ENCODE results near the gene ZNF488. TPM values are rescaled to one million over a fixed set of nuclear protein-coding genes. Genes with fewer than 3 reads are reported as not detected.
"Not testable (repeated sequence)": the region's sequence is repeated elsewhere in the genome, so short reads cannot be mapped to it uniquely, and the experiment has no call there.

ZNF488 gene
- total RNA-seq, 1 experiment from 2014 or later, result 0.11 TPM

DNA sequence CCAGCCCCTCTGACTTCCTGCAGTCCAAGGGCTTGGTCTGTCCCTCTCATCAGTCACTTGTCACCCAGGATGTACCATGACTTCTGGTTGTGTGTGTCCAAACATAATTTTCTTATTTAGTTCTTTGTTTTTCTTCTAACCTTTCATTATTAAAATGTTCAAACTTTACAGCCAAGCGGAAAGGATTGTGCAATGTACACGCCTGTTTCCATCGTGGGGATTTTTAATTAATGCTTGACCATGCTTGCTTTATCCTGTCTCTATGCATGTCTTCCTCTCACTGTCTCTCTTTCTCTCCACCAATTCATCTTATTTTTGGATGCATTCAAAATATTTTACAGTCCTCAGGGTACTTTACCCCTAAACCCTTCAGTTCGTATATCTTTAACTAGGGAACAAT lies 26.2 kb upstream of the ZNF488 start:
- DNase-seq (ENCODE audit: low read depth), result no peak

DNA sequence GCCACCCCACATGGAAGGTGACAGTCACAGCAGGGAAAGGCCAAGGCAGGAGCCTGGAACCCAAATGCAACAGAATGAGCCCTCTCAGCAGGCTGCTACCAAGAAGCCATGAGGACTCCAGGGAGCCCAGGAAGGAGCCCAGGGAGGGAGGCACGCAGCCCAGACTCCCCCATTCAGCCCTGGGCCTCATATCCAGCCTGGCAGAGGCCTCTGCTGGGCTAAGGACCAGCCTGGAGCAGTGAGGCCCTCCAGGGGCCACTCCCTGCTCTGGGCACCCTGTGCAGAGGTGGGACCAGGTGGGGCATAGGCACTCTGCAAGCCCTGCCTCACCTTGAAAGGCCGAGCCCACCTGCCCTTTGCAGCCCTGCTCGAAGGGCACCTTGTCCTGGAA lies 25.8 kb upstream of the ZNF488 start:
- DNase-seq (ENCODE audit: low read depth), result no peak

DNA sequence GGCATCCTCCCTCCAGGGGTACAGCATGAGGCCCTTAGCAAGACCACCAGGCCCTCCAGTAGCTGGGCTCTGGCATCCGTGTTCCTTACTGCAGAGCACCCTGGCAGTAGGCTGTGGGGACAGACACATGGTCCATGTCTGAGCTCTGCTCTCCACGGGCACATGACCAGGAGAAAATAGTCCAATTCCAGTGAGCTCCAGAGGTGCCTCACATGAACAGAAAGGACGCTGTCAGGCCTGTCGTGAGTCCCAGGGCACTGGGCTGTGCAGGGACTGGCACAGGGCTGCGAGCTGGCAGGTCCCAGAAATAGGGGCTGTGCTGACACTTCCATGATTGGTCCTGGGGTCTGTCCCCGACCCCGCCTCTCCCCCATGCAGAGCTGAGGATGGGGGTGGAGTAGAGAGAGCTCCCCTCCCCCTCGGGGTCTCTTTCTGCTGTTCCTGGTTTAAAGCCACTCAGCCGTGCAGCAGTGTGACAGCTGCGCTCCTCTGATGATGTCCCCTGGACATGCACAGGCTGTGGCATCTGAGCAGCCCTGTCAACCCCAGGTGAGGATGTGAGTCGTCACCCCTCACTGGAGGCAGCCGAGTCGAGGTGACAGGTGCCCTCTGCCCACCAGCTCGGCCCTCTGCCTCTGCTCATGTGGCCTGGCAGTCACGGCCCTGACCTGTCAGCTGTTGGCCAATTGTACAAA lies 25.2 kb upstream of the ZNF488 start:
- no peak for DNase-seq (ENCODE audit: low read depth)

DNA sequence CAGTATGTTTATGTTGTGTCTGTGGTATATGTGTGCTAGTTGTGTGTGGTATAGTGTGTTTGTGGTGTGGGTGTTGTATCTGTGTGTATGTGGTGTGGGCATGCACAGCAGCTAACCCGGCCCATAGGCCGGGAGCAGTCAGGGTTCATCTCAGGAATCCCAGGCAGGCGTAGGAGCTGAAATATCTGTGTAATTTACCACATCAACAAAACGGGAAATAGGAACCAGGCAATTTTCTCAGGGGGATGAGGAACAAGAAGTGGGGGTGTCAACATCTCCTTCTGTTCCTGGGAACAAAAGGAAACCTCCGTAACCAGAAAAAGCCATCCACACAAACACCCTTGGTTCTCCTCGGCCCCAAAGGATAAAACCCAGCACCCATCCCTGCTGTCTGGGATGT lies 24.5 kb upstream of the ZNF488 start:
- DNase-seq (ENCODE audit: low read depth), result no peak

DNA sequence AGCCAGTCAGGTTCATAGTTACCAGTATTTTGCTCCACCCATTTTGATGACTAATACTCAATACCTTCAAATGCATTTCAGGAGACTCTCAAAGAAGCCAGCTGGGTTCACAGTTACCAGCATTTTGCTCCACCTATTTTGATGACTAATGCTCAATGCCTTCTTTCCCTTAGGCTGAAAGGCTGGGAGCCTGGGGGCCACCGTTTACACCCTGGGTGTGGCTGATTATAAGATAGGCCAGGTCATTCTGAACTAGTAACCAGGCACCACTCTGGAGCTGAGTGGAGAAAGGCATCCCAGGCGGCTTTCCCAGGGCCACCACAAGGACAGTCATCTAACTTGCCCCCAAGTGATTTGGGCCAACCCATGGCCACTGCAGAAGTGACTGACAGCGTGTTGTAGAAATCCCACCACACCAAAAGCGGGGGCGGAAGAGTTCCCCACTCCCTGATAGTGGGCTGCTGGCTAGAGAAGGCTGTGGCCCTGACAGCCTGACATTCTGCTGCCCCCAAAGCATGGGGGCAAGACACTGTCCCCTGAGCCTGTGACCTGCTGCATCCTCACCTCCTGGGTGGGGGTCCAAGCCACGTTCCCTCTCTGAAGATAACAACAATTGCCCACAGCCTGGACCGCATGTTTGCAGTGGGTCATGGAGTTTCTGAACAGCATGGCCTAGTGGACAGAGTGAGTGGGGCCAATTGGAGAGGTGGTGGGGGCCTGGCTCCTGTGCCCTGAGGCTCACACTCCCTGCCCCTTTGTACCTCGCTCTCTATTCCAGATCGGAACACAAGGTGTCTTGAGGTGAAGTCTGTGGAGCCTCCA lies 23.0 kb upstream of the ZNF488 start:
- DNase-seq (ENCODE audit: low read depth), result peak; percentile 95

DNA sequence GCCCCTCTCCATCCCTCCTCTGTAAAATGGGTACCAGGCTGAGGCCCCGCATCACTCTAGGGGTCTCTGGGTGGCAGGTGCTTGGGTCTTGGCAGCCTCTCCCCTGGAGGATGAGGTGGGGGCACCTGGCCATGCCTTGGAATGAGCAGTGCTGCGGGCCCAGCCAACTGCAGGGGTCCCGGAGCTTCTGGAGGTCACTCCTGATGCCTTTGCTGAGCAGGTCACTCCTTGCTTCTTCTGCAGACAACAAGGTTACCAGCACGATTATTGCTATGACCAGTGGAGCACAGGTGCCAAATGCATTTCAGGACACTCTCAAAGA lies 22.4 kb upstream of the ZNF488 start:
- DNase-seq (ENCODE audit: low read depth), result no peak

DNA sequence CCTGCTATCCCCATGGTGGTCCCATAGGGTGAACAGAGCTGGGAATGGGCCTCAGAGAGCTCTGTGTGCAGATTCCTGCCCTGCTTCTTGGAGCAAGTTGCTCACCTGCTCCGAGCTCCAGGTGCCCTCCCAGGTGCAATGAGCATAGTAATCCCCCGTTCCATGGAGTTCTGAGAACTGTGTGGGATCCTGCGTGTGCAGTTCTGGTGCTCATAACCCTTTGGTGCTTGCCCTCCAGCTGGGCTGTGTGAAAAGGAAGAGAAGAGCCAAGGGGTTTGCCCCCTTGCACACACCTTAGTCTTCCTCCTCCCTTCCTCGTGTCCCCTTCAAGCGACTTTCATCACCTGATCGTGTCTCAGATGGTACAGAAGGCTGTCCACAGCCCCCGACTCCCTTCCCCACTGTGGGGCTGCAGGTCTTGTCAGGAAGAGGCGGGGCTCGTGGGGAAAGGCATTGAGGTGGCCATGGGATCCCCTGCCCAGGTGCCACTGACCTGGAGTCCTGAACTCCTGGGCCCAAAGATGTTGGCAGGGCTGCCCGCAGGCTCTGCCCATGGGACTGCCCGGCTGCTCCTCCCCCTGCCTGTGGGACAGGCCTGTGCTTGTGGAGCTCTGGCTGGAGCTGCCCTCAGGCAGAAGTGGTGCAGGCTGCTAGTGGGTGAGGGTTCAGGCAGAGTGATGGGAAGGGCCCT lies 21.9 kb upstream of the ZNF488 start:
- DNase-seq (ENCODE audit: low read depth), result no peak

DNA sequence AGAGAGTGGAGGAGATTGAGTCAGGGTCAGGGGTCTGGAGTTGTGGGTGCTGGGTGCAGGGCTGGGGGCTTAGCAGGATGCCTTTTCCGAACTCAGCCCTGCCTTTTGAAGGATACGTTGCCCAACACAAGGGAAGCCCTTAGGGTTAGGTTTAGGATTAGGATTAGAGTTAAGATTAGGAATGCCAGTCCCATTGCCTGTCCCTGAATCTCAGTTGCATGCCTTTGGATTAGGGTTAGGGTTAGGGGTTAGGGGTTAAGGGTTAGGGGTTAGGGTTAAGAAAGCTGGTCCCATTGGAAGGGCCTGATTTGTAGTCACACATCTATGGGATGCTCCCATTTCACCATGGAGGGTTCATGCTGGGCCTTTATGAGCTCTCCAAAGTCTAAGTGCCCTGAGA lies 20.8 kb upstream of the ZNF488 start:
- DNase-seq (ENCODE audit: low read depth), result no peak

DNA sequence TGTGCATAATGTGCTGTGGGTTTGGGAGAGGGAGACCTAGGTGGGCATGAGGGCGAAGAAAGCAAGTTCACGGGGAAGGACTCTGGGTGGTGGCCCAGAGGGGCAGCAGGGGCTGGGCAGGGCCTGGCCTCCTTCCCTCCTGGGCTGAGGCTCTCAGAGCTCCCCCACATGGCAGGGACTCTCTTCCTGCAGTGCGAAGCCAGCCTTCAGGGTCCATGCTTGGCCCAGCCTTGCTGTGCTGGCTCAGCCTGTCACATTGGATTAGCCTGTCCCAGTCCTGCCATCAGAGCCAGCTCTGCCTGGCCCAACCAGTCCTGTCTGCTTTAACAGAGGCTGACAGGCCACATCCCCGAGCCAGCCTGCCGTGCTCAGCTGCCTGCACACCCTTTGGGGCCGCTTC lies 20.4 kb upstream of the ZNF488 start:
- no peak for DNase-seq (ENCODE audit: low read depth)

DNA sequence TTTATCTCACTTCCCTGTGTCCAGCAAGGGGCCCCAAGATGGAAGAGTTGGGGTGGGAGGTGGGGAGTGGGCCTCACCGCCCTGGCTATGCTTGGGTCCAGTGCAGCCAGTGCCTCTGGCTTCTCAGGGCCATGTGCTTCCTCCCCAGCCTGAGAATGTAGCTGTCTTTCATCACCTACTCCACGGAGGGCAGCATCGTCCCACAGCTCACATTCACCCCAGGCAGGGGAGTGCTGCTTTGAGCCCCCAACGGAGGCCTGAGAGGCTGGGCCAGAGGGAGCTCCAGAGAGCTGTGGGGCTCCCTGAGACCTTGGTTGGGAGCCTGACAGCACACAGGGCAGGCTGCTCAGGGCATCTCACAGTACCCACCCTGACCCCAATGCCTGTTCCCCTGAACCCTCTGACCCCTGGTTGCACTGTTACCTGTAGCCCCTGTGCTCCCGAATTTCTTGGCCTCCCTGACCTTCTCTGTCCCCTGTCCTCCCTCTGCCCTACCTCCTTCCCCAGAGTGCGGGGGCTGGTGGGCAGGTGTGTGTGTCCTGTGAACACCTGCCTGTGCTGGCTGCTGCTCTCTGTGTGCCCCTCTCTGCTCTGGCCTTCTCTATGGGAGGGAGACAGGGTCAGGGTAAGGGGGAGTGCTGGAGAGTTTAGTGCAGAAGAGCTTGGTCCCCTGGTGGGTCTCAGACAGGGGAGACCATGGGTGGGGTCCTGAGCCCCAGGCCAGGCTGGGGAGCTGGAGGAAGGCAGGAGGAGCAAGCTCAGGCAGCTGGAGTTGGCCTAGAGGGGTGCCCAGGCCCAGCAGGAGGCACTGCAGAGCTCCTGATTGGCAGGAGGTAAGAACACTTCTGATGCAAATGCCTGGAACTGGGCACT lies 19.6 kb upstream of the ZNF488 start:
- DNase-seq (ENCODE audit: low read depth), result peak; percentile 20

DNA sequence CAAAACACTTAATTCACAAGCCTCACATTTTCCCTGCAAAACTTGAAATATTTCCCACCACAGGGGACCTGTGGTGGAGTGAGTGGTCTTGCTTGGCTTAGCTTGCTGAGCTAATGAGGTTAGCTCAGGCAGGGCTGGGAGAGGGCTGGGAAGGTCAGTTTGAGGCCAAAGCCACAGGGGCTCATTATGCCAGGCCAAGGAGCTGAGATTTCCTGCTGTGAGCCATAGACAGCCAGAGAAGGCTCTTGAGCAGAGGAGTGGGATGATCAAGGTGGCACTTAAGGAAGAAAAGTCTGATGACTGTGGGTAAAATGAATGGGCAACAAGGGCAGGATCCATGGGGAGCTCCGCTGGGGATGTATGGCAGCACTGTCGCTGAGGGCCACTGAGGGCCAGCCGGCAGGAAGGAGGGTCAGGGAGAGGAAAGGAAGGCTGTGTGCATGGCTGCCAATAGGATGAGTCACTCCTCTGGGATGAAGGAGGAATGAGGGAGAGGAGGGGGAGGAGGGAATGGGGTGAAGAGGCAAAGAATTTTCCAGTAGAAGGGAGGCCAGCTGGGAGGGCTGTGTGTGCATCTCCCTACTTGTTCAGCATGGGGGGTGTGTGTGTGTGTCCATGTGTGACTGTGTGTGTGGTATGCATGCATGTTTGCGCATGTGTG lies 18.7 kb upstream of the ZNF488 start:
- peak; percentile 96 for DNase-seq (ENCODE audit: low read depth)

DNA sequence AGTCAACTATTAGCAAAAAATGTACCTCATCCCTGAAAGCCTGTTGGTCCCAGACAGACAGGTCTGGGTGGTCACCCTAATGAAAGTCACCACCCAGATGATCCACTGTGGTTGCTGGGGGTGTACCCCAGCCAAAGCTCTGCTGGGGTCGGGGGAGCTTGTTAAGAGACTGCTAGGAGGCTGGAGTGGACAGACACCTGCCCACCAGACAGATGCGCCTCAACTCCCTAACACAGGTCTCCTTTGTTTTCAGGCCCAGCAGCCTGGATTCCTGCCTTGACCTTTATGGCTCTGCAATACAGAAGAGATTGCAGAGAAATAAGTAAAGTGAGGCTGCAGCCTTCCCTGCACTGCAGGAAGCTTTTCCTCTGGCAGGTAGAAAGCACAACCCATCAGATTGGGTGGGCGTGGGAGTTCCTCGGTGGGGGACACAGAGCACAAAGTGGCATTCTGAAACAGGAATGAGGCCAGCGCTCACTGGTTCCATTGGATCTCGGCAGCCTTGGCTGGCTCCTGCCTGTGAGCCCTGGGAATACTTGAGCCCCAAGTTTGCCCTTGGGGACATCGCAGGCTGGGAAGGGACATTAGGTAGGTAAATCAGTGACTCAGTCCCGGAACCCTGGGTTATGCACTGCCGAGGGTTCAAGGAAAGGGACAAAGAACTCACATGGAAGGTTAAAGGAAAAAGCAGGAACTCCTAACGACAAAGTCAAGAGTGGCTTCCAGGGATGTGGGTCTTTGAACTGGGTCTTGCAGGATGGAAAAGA lies 18.0 kb upstream of the ZNF488 start:
- DNase-seq (ENCODE audit: low read depth), result no peak

DNA sequence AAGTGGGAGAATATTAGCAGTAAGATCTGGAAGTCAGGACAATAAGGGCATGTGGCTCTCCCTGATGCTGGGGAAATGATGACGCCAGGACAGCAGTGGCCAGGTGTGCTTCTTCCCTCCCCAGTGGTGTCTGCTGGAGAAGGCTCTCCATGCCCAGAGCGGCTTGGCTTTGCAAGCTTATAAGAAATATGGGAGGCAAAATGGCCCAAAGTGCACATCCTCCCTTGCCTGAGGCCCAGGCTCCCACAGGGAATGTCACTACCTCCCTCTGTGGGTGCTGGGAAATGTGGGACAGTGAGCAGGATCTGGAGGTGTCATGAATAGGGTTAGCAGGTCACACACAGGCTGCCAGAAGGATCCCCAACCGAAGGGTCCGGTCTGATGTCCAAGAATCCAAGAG lies 17.1 kb upstream of the ZNF488 start:
- no peak for DNase-seq (ENCODE audit: low read depth)

DNA sequence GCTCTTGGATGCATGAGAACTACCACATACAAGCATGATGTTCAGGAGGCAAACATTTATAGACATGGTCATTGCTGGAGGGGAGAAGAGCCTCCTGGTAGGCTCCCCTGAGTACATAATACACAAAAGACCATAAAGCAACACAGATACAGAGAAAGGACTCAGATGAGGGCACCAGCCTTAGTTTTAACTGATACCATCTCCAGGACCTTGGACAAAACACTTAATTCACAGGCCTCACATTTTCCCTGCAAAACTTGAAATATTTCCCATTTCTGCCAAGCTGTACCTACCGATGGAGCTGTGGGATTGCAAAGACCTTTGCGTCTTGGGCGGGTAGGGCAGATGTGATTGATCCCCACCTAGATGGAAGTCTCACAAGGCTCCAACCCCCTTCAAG lies 16.7 kb upstream of the ZNF488 start:
- DNase-seq (ENCODE audit: low read depth), result no peak

DNA sequence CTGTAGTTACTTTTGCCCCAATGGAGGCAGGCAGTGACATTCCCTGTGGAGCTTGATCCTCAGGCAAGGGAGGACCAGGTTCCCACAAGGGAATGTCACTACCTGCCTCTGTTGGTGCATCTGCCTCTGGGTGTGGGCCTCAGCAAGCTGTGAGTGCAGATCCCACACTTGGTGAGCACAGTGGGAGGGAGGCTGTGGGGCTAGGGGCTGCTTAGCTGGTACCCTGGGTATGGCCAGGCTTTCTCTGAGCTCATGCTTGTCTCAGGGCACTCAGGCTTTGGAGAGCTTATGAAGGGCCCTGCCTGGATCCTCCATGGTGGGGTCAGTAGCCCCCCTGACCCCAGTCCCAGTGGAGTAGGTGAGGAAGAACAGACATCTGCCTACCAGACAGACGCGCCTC lies 16.2 kb upstream of the ZNF488 start:
- DNase-seq (ENCODE audit: low read depth), result no peak

DNA sequence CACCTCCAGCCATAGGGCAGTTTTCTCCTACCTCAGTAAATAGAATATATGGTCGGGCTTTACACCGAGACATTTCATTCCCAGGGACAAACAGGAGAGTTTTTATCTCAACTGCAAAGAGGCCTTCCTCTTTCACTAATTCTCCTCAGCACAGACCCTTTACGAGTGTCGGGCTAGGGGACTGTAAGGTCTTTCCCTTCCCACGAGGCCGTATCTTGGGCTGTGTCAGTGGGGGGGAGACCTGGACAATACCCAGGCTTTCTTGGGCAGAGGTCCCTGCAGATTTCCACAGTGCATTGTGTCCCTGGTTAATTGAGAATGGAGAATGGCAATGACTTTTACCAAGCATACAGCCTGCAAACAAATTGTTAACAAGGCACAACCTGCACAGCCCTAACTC lies 13.2 kb upstream of the ZNF488 start:
- no peak for DNase-seq (ENCODE audit: low read depth)

DNA sequence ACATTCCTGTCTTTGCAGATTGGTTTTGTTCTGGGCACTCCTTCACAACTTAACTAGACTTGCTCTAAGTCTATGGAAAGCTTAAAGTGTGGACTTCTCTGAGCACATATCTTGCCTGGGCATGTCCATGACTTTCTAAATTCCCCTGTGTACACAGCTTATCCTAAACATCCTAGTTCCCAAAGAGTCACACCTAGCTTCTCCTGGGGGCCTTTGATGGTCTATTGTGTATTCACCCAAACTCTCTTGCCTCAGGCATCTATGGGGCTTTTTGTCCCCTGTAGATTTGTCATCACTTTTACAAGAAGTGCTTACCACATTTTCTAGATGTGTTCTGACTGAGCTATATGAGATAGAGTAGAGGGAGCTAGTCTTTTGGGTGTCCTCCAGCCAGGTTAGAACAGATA lies 12.2 kb upstream of the ZNF488 start:
- no peak for DNase-seq (ENCODE audit: low read depth)

DNA sequence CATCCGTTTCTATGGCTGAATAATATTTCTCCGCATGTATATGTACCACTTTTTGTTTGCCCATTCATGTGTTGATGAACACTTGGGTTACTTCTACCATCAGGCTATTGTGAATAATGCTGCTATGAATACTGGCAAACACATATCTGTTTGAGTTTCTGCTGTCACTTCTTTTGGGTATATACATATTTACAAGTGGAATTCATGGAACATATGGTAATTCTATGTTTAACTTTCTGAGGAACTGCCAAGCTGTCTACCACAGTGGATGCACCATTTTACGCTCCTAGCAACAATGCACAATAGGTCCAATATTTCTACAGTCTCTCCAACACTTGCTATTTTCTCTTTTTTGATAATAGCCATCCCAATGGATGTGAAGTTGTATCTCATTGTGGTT lies 5.5 kb upstream of the ZNF488 start:
- no peak for DNase-seq (ENCODE audit: low read depth)

DNA sequence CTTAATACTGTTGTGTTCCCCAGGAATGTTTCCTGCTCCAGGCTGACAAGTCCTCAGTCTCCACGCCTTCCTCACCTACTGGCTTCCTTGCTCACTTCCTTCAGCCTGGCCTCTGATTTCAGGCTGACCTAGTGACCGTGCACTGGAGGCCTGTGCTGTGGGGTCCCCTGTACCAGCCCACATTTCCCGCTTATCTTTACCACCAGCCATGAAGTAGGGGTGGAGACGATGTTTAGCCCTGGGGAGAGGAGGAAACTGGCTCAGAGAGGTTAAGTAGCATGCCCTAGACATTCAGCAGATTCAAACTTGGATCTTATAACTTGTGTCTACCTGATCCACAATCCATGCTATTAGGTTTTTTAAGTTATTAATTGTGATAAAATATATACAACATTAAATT lies 4.8 kb upstream of the ZNF488 start:
- DNase-seq (ENCODE audit: low read depth), result no peak

DNA sequence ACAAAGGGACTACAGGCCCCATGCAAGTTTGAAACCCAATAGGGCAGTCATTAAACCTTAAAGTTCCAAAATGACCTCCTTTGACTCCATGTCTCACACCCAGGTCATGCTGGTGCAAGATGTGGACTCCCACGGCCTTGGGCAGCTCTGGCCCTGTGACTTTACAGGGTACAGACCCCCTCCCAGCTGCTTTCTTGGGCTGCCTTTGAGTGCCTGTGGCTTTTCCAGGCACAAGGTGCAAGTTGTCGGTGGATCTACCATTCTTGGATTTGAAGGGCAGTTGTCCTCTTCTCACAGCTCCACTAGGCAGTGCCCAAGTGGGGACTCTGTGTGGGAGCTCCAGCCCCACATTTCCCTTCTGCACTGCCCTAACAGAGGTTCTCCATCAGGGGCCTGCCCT lies 2.0 kb upstream of the ZNF488 start:
- not testable (repeated sequence) for DNase-seq (ENCODE audit: low read depth)

Data from HT1080 (cell line).